H9 (cell line): ENCODE measurements around the gene SPIB. TPM values are rescaled to one million over a fixed set of nuclear protein-coding genes. Genes with fewer than 3 reads are reported as not detected.

Experiments
- DNase-seq: peaks from one replicate; pipeline ENCODE4 v3.0.0-alpha.2; 2017
- H2AFZ ChIP-seq: one replicate; pipeline ENCODE4 v1.6.1; 2013; ENCODE audit warnings: mild to moderate bottlenecking, low read length, control low read depth, moderate library complexity
- H2AK5ac ChIP-seq: 2 replicates; pipeline ENCODE4 v1.6.1; 2013; ENCODE audit warnings: low read length, control low read depth, mixed read lengths; ENCODE audit not compliant: insufficient read length
- H2BK120ac ChIP-seq: one replicate; pipeline ENCODE4 v1.6.1; 2013; ENCODE audit warnings: low read depth, mild to moderate bottlenecking, low read length, control low read depth, inconsistent platforms; ENCODE audit not compliant: poor library complexity, severe bottlenecking
- H2BK12ac ChIP-seq: 2 replicates; pipeline ENCODE4 v1.6.1; 2013; ENCODE audit warnings: low read length, control low read depth, mixed read lengths, low read depth; ENCODE audit not compliant: insufficient read length
- H2BK15ac ChIP-seq: 2 replicates; pipeline ENCODE4 v1.6.1; 2013; ENCODE audit warnings: low read depth, low read length, control low read depth
- H2BK20ac ChIP-seq: one replicate; pipeline ENCODE4 v1.6.1; 2013; ENCODE audit warnings: low read depth, mild to moderate bottlenecking, low read length, control low read depth, inconsistent platforms; ENCODE audit not compliant: poor library complexity, severe bottlenecking
- H2BK5ac ChIP-seq: 2 replicates; pipeline ENCODE4 v1.6.1; 2013; ENCODE audit warnings: low read length, control low read depth, mixed read lengths; ENCODE audit not compliant: insufficient read length
- H3K14ac ChIP-seq: 2 replicates; pipeline ENCODE4 v1.6.1; 2013; ENCODE audit warnings: low read length, control low read depth; ENCODE audit not compliant: insufficient read depth
- H3K18ac ChIP-seq: 2 replicates; pipeline ENCODE4 v1.6.1; 2013; ENCODE audit warnings: low read depth, mild to moderate bottlenecking, mixed read lengths, low read length, control low read depth; ENCODE audit not compliant: insufficient read length
- H3K23ac ChIP-seq: 2 replicates; pipeline ENCODE4 v1.6.1; 2013; ENCODE audit warnings: low read length, control low read depth, mixed read lengths, low read depth; ENCODE audit not compliant: insufficient read length
- H3K23me2 ChIP-seq: 2 replicates; pipeline ENCODE4 v1.6.1; 2013; ENCODE audit warnings: low read depth, mild to moderate bottlenecking, mixed read lengths, low read length, control low read depth; ENCODE audit not compliant: insufficient read length, poor library complexity, severe bottlenecking
- H3K27ac ChIP-seq: 2 replicates; pipeline ENCODE4 v1.5.1; 2013; ENCODE audit warnings: low read length, control low read depth, mixed read lengths, low read depth; ENCODE audit not compliant: insufficient read length
- H3K27me3 ChIP-seq: 2 replicates; pipeline ENCODE4 v1.6.1; 2013; ENCODE audit warnings: low read length, control low read depth, inconsistent platforms; ENCODE audit not compliant: insufficient read depth
- H3K4ac ChIP-seq: 2 replicates; pipeline ENCODE4 v1.6.1; 2013; ENCODE audit warnings: low read depth, mild to moderate bottlenecking, control low read depth, inconsistent platforms, low read length, moderate library complexity
- H3K4me1 ChIP-seq: 2 replicates; pipeline ENCODE4 v1.6.1; 2013; ENCODE audit warnings: low read length, control low read depth, inconsistent platforms; ENCODE audit not compliant: insufficient read depth
- H3K4me2 ChIP-seq: 2 replicates; pipeline ENCODE4 v1.6.1; 2013; ENCODE audit warnings: low read length, control low read depth, mixed read lengths; ENCODE audit not compliant: insufficient read length, insufficient read depth
- H3K56ac ChIP-seq: 2 replicates; pipeline ENCODE4 v1.6.1; 2013; ENCODE audit warnings: low read depth, mild to moderate bottlenecking, mixed read lengths, low read length, control low read depth; ENCODE audit not compliant: insufficient read length
- H3K79me1 ChIP-seq: 2 replicates; pipeline ENCODE4 v1.6.1; 2013; ENCODE audit warnings: low read depth, mild to moderate bottlenecking, moderate library complexity, low read length, control low read depth, inconsistent platforms; ENCODE audit not compliant: insufficient read depth, poor library complexity, severe bottlenecking
- H3K79me2 ChIP-seq: 2 replicates; pipeline ENCODE4 v1.6.1; 2013; ENCODE audit warnings: low read length, control low read depth, inconsistent platforms; ENCODE audit not compliant: insufficient read depth
- H3K9ac ChIP-seq: 2 replicates; pipeline ENCODE4 v1.6.1; 2013; ENCODE audit warnings: low read length, control low read depth, mixed read lengths; ENCODE audit not compliant: insufficient read length; ENCODE audit errors: extremely low read depth
- H3K9me3 ChIP-seq: one replicate; pipeline ENCODE4 v1.6.1; 2013; ENCODE audit warnings: low read depth, low read length, inconsistent platforms; ENCODE audit not compliant: control insufficient read depth
- H3T11ph ChIP-seq: one replicate; pipeline ENCODE4 v1.6.1; 2013; ENCODE audit warnings: mild to moderate bottlenecking, low read length, control low read depth, inconsistent platforms
- H4K20me1 ChIP-seq: one replicate; pipeline ENCODE4 v1.6.1; 2013; ENCODE audit not compliant: control insufficient read depth, insufficient read length, insufficient read depth
- H4K5ac ChIP-seq: 2 replicates; pipeline ENCODE4 v1.6.1; 2013; ENCODE audit warnings: low read depth, mild to moderate bottlenecking, mixed read lengths, low read length, control low read depth; ENCODE audit not compliant: insufficient read length
- H4K8ac ChIP-seq: replicated peaks from 2 replicates; pipeline ENCODE4 v1.6.1; 2013; ENCODE audit warnings: low read length, control low read depth, mixed read lengths, low read depth; ENCODE audit not compliant: insufficient read length
- H4K91ac ChIP-seq: 2 replicates; pipeline ENCODE4 v1.6.1; 2013; ENCODE audit warnings: low read depth, mild to moderate bottlenecking, moderate library complexity, mixed read lengths, low read length, control low read depth; ENCODE audit not compliant: insufficient read length
- H3K27ac Mint-ChIP-seq, 3 experiments: 2 replicates in 2 of 3; 3 replicates in 1 of 3; pipeline ENCODE4 v1.8.0; 2020 to 2021; ENCODE audit warnings: mixed read lengths in 3 of 3, mild to moderate bottlenecking in 1 of 3, moderate library complexity in 1 of 3
- H3K27me3 Mint-ChIP-seq: 2 replicates; pipeline ENCODE4 v1.8.0; 2021; ENCODE audit warnings: low read depth, mild to moderate bottlenecking, moderate library complexity, mixed read lengths
- H3K36me3 Mint-ChIP-seq, 3 experiments: 2 replicates in 2 of 3; 3 replicates in 1 of 3; pipeline ENCODE4 v1.8.0; 2020 to 2021; ENCODE audit warnings: low read depth in 3 of 3, mixed read lengths in 3 of 3; ENCODE audit not compliant: insufficient read depth in 1 of 3
- H3K4me1 Mint-ChIP-seq, 2 experiments: 2 replicates each; pipeline ENCODE4 v1.8.0; 2020; ENCODE audit warnings: mixed read lengths in 2 of 2
- H3K4me3 Mint-ChIP-seq, 2 experiments: 2 replicates in 1 of 2; 3 replicates in 1 of 2; pipeline ENCODE4 v1.8.0; 2020 to 2021; ENCODE audit warnings: mild to moderate bottlenecking in 2 of 2, mixed read lengths in 2 of 2, moderate library complexity in 1 of 2
- H3K9me3 Mint-ChIP-seq, 2 experiments: 2 replicates in 1 of 2; 3 replicates in 1 of 2; pipeline ENCODE4 v1.8.0; 2020; ENCODE audit warnings: mild to moderate bottlenecking in 2 of 2, mixed read lengths in 2 of 2, moderate library complexity in 1 of 2
- CTCF ChIP-seq: fragments of 200-600 bp; sonication (generic); conservative IDR thresholded peaks from 3 replicates; pipeline ENCODE4 v1.8.0; 2021; ENCODE audit warnings: antibody characterized with exemption, mild to moderate bottlenecking
- WGBS: extraction: QIAGEN DNeasy Blood & Tissue Kit; methylation state at CpG from one replicate; pipeline ENCODE4 v1.1.7; 2013; ENCODE audit warnings: missing lambda C conversion rate, low lambda C conversion rate, mixed read lengths; ENCODE audit not compliant: insufficient read length; ENCODE audit errors: extremely low coverage; 5-methylcytosine and 5-hydroxymethylcytosine counted together
- total RNA-seq: library from RNA; stranded (reverse); gene quantifications from 2 replicates; pipeline ENCODE4 v1.2.1, GENCODE V29; 2021

The SPIB gene
- total RNA-seq, 1 experiment from 2014 or later = 33.3 TPM

- H2AFZ ChIP-seq = no peak overlapping the region
- H3K79me1 ChIP-seq = no peaks in the 10 kb centered on the region
- no peaks in the 10 kb centered on the region for H3K79me2 ChIP-seq
- H2BK12ac ChIP-seq = no peak overlapping the region
- peaks cover 3% of the 10 kb centered on the region; the same call in 1 of the 2 replicates for H3K4me1 ChIP-seq
- Mint-ChIP-seq H3K4me3 (peak overlapping the region; percentile 75 to 88), H3K4me1 (peaks cover 26 to 33% of the 10 kb centered on the region in 2 experiments), H3K27ac (peak overlapping the region in 1 of 3 experiments; percentile 80; a peak in 2 of 7 replicates), H3K27me3 (peaks cover 6% of the 10 kb centered on the region), H3K9me3 (no peaks in the 10 kb centered on the region), H3K36me3 (no peaks in the 10 kb centered on the region; a peak in 2 of 7 replicates)
- H2BK120ac ChIP-seq = no peak overlapping the region
- no peak overlapping the region for H4K8ac ChIP-seq
- no peak overlapping the region for H3K23ac ChIP-seq
- no peak overlapping the region for H4K5ac ChIP-seq
- no peak overlapping the region for H3K4ac ChIP-seq
- H4K91ac ChIP-seq = no peak overlapping the region
- no CpG with 5 or more reads among the region's 13 CpGs for WGBS
- no peak for TF ChIP-seq CTCF
- H2BK20ac ChIP-seq = no peak overlapping the region
- no peak overlapping the region for H2AK5ac ChIP-seq
- H2BK15ac ChIP-seq = no peak overlapping the region
- no peak overlapping the region for H3T11ph ChIP-seq
- no peaks in the 10 kb centered on the region for H3K27me3 ChIP-seq
- H3K27ac ChIP-seq = no peak overlapping the region
- no peak overlapping the region for H3K56ac ChIP-seq
- H3K9me3 ChIP-seq = no peaks in the 10 kb centered on the region
- H3K9ac ChIP-seq = peak overlapping the region; percentile 59
- no peak overlapping the region for H2BK5ac ChIP-seq
- no peak overlapping the region for H3K14ac ChIP-seq
- peak overlapping the region; percentile 90 for H3K4me2 ChIP-seq
- no peak for DNase-seq
- H3K18ac ChIP-seq = no peak overlapping the region
- H4K20me1 ChIP-seq = no peaks in the 10 kb centered on the region
- peaks cover 12% of the 10 kb centered on the region for H3K23me2 ChIP-seq
These were observed 12.2 kb downstream of the SPIB start for GRCh38 chr19:50430888-50431342.
